Activated CD4-positive, alpha-beta T cell treated with anti-CD3 and anti-CD28 coated beads, Interleukin-2, amount 10 ng/mL, durations not matched to agents 7 days and 5 days (primary cell): Measurements from ENCODE around the gene KPTN. TPM values are rescaled to one million over a fixed set of nuclear protein-coding genes. Genes with fewer than 3 reads are reported as not detected.

Experiments
- CTCF ChIA-PET: fragments of 350-600 bp; sonication (Branson Sonifier 250); formaldehyde crosslinking; loops from one replicate; lab custom pipeline; 2021; ENCODE audit warnings: antibody characterized with exemption; lab: Charles Lee
- POLR2A ChIA-PET: fragments of 350-600 bp; sonication (Branson Sonifier 250); formaldehyde crosslinking; loops from one replicate; lab custom pipeline; 2021; ENCODE audit warnings: antibody characterized with exemption; lab: Charles Lee
- DNase-seq: peaks from one replicate; pipeline ENCODE4 v3.0.0-alpha.2; 2020
- H3K27ac Mint-ChIP-seq: one replicate; pipeline ENCODE4 v1.8.0; 2021; ENCODE audit warnings: mild to moderate bottlenecking, moderate library complexity, mixed read lengths
- H3K27me3 Mint-ChIP-seq: one replicate; pipeline ENCODE4 v1.8.0; 2021; ENCODE audit warnings: mixed read lengths
- H3K36me3 Mint-ChIP-seq: one replicate; pipeline ENCODE4 v1.8.0; 2021; ENCODE audit warnings: low read depth, mixed read lengths
- H3K4me1 Mint-ChIP-seq: one replicate; pipeline ENCODE4 v1.8.0; 2021; ENCODE audit warnings: mixed read lengths
- H3K4me3 Mint-ChIP-seq: one replicate; pipeline ENCODE4 v1.8.0; 2021; ENCODE audit warnings: mild to moderate bottlenecking, moderate library complexity, mixed read lengths
- H3K9me3 Mint-ChIP-seq: one replicate; pipeline ENCODE4 v1.8.0; 2021; ENCODE audit warnings: mixed read lengths
- total RNA-seq, 2 experiments: library from RNA; stranded (reverse); gene quantifications; one replicate each; pipeline ENCODE4 v1.2.3, GENCODE V29; 2021

The KPTN gene
- total RNA-seq, 2 experiments from 2014 or later = 12.5 to 14.1 TPM

GRCh38 chr19:47450478-47450877, 33.5 kb downstream of the KPTN start:
- H3K27me3 Mint-ChIP-seq = peaks cover 65% of the 10 kb centered on the region
- no peak for DNase-seq
- CTCF ChIA-PET = interaction anchor here (0.6 kb wide), 1 partner anchor 224 kb away, joined by 3 read pairs; no protein-coding TSS in a partner anchor
- H3K36me3 Mint-ChIP-seq = no peaks in the 10 kb centered on the region
- no peak overlapping the region for H3K4me3 Mint-ChIP-seq
- POLR2A ChIA-PET = no interaction called here
- H3K27ac Mint-ChIP-seq = no peak overlapping the region
- peaks cover 26% of the 10 kb centered on the region for H3K4me1 Mint-ChIP-seq
- no peaks in the 10 kb centered on the region for H3K9me3 Mint-ChIP-seq

GRCh38 chr19:47448360-47448727, 35.7 kb downstream of the KPTN start:
- Mint-ChIP-seq H3K36me3 (peaks cover 3% of the 10 kb centered on the region), H3K9me3 (no peaks in the 10 kb centered on the region), H3K4me3 (peak overlapping the region; percentile 0), H3K4me1 (peaks cover 44% of the 10 kb centered on the region), H3K27ac (no peak overlapping the region), H3K27me3 (peaks cover 66% of the 10 kb centered on the region)
- ChIA-PET CTCF (interaction anchor here (1.1 to 3.6 kb wide), 2 partner anchors 12 to 15 kb away, joined by 4 to 26 read pairs; no protein-coding TSS in a partner anchor), POLR2A (no interaction called here)
- no peak for DNase-seq

GRCh38 chr19:47447470-47448359, 36.3 kb downstream of the KPTN start:
- H3K36me3 Mint-ChIP-seq = peaks cover 3% of the 10 kb centered on the region
- H3K9me3 Mint-ChIP-seq = no peaks in the 10 kb centered on the region
- peak overlapping the region; percentile 76 for H3K27ac Mint-ChIP-seq
- peak; percentile 72 for DNase-seq
- peaks cover 72% of the 10 kb centered on the region for H3K27me3 Mint-ChIP-seq
- peaks cover 47% of the 10 kb centered on the region for H3K4me1 Mint-ChIP-seq
- H3K4me3 Mint-ChIP-seq = peak overlapping the region; percentile 1
- ChIA-PET CTCF (interaction anchor here (0.6 to 3.6 kb wide), 8 partner anchors 12 to 270 kb away, joined by 3 to 26 read pairs (median 3); partner anchors contain the start of gene NAPA), POLR2A (no interaction called here)

GRCh38 chr19:47446534-47447469, 37.2 kb downstream of the KPTN start:
- peak; percentile 33 for DNase-seq
- peaks cover 75% of the 10 kb centered on the region for H3K27me3 Mint-ChIP-seq
- ChIA-PET CTCF (interaction anchor here (0.7 to 3.6 kb wide), 9 partner anchors 11 to 271 kb away, joined by 3 to 26 read pairs (median 4); partner anchors contain the start of gene NAPA), POLR2A (no interaction called here)
- H3K27ac Mint-ChIP-seq = peak overlapping the region; percentile 76
- no peaks in the 10 kb centered on the region for H3K9me3 Mint-ChIP-seq
- peak overlapping the region; percentile 17 for H3K4me3 Mint-ChIP-seq
- H3K36me3 Mint-ChIP-seq = peaks cover 3% of the 10 kb centered on the region
- H3K4me1 Mint-ChIP-seq = peaks cover 47% of the 10 kb centered on the region

- peak overlapping the region; percentile 42 for H3K4me3 Mint-ChIP-seq
- no peak overlapping the region for H3K27ac Mint-ChIP-seq
- H3K9me3 Mint-ChIP-seq = no peaks in the 10 kb centered on the region
- peaks cover 3% of the 10 kb centered on the region for H3K36me3 Mint-ChIP-seq
- ChIA-PET POLR2A (no interaction called here), CTCF (interaction anchor here (0.7 to 3.6 kb wide), 5 partner anchors 10 to 222 kb away, joined by 3 to 26 read pairs (median 6); partner anchors contain the start of gene NAPA)
- peak; percentile 70 for DNase-seq
- H3K4me1 Mint-ChIP-seq = peaks cover 47% of the 10 kb centered on the region
- H3K27me3 Mint-ChIP-seq = peaks cover 76% of the 10 kb centered on the region
These were observed 38.0 kb downstream of the KPTN start for GRCh38 chr19:47445937-47446402.

- Mint-ChIP-seq H3K36me3 (peaks cover 3% of the 10 kb centered on the region), H3K27ac (no peak overlapping the region), H3K9me3 (no peaks in the 10 kb centered on the region), H3K4me3 (peak overlapping the region; percentile 42), H3K27me3 (peaks cover 73% of the 10 kb centered on the region), H3K4me1 (peaks cover 47% of the 10 kb centered on the region)
- ChIA-PET POLR2A (no interaction called here), CTCF (interaction anchor here (0.6 to 3.6 kb wide), 7 partner anchors 9 to 661 kb away, joined by 3 to 26 read pairs (median 3); partner anchors contain the start of gene NAPA)
- no peak for DNase-seq
These were observed 38.5 kb downstream of the KPTN start for GRCh38 chr19:47445527-47445926.

GRCh38 chr19:47444388-47444821, 39.6 kb downstream of the KPTN start:
- ChIA-PET CTCF (interaction anchor here (0.9 to 2.7 kb wide), 3 partner anchors 8 to 279 kb away, joined by 3 to 6 read pairs (median 3); partner anchors contain the start of gene NAPA), POLR2A (no interaction called here)
- H3K4me3 Mint-ChIP-seq = no peak overlapping the region
- H3K9me3 Mint-ChIP-seq = no peaks in the 10 kb centered on the region
- no peak overlapping the region for H3K27ac Mint-ChIP-seq
- peaks cover 47% of the 10 kb centered on the region for H3K4me1 Mint-ChIP-seq
- DNase-seq = peak; percentile 56
- peaks cover 64% of the 10 kb centered on the region for H3K27me3 Mint-ChIP-seq
- H3K36me3 Mint-ChIP-seq = peaks cover 3% of the 10 kb centered on the region

- H3K36me3 Mint-ChIP-seq = peaks cover 3% of the 10 kb centered on the region
- peaks cover 43% of the 10 kb centered on the region for H3K4me1 Mint-ChIP-seq
- no peak overlapping the region for H3K27ac Mint-ChIP-seq
- peaks cover 61% of the 10 kb centered on the region for H3K27me3 Mint-ChIP-seq
- POLR2A ChIA-PET = no interaction called here
- no peaks in the 10 kb centered on the region for H3K9me3 Mint-ChIP-seq
- CTCF ChIA-PET = no interaction called here
- DNase-seq = no peak
- H3K4me3 Mint-ChIP-seq = no peak overlapping the region
These were observed 40.7 kb downstream of the KPTN start for GRCh38 chr19:47443331-47443730.

GRCh38 chr19:47438793-47439220, 45.2 kb downstream of the KPTN start:
- ChIA-PET POLR2A (no interaction called here), CTCF (interaction anchor here (1.1 to 2.0 kb wide), 2 partner anchors 45 to 259 kb away, joined by 4 to 6 read pairs; partner anchors contain the start of gene KPTN)
- Mint-ChIP-seq H3K4me3 (no peak overlapping the region), H3K27me3 (peaks cover 30% of the 10 kb centered on the region), H3K4me1 (peaks cover 36% of the 10 kb centered on the region), H3K36me3 (no peaks in the 10 kb centered on the region), H3K9me3 (no peaks in the 10 kb centered on the region), H3K27ac (no peak overlapping the region)
- DNase-seq = no peak

GRCh38 chr19:47437500-47437899, 46.5 kb downstream of the KPTN start:
- Mint-ChIP-seq H3K4me3 (no peak overlapping the region), H3K36me3 (no peaks in the 10 kb centered on the region), H3K27ac (no peak overlapping the region), H3K27me3 (peaks cover 19% of the 10 kb centered on the region), H3K4me1 (peaks cover 42% of the 10 kb centered on the region), H3K9me3 (peaks cover 4% of the 10 kb centered on the region)
- CTCF ChIA-PET = interaction anchor here (2.0 to 2.8 kb wide), 2 partner anchors 46 to 261 kb away, joined by 6 to 17 read pairs; partner anchors contain the start of gene KPTN
- no peak for DNase-seq
- POLR2A ChIA-PET = interaction anchor here (0.6 kb wide), 1 partner anchor 53 kb away, joined by 4 read pairs; no protein-coding TSS in a partner anchor

GRCh38 chr19:47436712-47437401, 47.2 kb downstream of the KPTN start:
- H3K27me3 Mint-ChIP-seq = peaks cover 15% of the 10 kb centered on the region
- H3K36me3 Mint-ChIP-seq = no peaks in the 10 kb centered on the region
- H3K4me3 Mint-ChIP-seq = no peak overlapping the region
- POLR2A ChIA-PET = interaction anchor here (1.0 kb wide), 1 partner anchor 270 kb away, joined by 3 read pairs; no protein-coding TSS in a partner anchor
- DNase-seq = peak; percentile 88
- CTCF ChIA-PET = interaction anchor here (0.6 to 5.2 kb wide), 24 partner anchors 8 to 355 kb away, joined by 3 to 64 read pairs (median 4); partner anchors contain the start of genes EHD2, KPTN and NAPA
- H3K9me3 Mint-ChIP-seq = peaks cover 4% of the 10 kb centered on the region
- peak overlapping the region; percentile 36 for H3K27ac Mint-ChIP-seq
- peaks cover 48% of the 10 kb centered on the region for H3K4me1 Mint-ChIP-seq
